ENCODE measurements around the gene LRRC73.

DNA sequence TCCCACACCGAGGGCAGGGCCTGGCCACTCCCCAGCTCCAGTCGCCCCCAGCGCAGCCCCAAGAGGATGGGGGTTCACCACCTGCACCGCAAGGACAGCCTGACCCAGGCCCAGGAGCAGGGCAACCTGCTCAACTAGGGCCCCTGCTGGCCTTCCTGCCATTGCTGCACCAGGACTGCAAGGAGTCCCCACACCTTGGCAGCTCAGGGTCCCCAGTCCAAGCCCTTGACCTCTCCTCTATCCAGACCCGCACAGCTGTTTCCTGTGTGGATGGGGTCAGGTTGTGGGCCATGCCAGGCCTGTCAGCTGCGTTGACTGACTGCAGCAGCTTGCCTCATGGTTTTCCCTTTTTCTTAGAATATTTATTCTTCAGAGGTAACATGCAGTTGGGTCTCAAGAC lies 4.4 kb downstream of the LRRC73 start:
- TF ChIP-seq, protein P1, sequence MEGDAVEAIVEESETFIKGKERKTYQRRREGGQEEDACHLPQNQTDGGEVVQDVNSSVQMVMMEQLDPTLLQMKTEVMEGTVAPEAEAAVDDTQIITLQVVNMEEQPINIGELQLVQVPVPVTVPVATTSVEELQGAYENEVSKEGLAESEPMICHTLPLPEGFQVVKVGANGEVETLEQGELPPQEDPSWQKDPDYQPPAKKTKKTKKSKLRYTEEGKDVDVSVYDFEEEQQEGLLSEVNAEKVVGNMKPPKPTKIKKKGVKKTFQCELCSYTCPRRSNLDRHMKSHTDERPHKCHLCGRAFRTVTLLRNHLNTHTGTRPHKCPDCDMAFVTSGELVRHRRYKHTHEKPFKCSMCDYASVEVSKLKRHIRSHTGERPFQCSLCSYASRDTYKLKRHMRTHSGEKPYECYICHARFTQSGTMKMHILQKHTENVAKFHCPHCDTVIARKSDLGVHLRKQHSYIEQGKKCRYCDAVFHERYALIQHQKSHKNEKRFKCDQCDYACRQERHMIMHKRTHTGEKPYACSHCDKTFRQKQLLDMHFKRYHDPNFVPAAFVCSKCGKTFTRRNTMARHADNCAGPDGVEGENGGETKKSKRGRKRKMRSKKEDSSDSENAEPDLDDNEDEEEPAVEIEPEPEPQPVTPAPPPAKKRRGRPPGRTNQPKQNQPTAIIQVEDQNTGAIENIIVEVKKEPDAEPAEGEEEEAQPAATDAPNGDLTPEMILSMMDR (IDR thresholded peaks at IDR 0.05; ENCODE audit: borderline replicate concordance, extremely low read depth, low read length, poor library complexity, severe bottlenecking) = no peak
- no peak for TF ChIP-seq EZH2 (IDR thresholded peaks at IDR 0.05; ENCODE audit: borderline replicate concordance, low read depth, low read length, severe bottlenecking)
